ENCODE data around the gene POTEC.
"Not testable (repeated sequence)": the region's sequence is repeated elsewhere in the genome, so short reads cannot be mapped to it uniquely, and the experiment has no call there.

The POTEC gene

DNA sequence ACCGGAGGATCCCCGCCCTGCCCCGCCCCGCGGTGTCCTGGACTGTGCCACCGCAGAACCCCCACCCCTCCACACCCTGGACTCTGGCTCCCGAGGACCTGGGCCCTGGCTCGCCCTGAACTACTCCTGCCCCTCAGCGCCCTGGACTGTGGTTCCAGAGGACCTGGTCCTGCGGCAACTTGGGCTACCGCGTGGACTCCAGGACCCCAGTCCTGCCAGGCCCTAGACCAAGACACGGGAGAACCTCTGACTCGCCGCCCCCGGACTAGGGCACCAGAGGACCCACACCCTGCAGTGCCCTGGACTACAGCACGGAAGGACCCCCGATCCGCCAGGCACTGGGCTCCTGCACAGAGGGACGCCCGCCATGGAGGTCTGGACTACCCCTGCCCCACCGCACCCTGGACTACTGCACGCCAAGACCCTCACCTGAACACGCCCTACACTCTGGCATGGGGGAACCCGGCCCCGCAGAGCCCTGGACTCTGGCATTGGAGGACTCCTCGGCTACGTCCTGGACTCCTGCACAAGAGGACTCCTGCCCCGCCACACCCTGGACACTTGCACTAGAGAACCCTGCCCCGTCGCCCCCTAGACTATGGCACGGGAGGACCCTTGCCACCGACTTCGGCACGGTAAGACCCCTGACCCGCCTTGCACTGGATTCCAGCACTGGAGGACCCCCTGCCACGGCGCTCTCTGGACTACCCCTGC, 69.2 kb downstream of the POTEC start:
- ATAC-seq (replicated peaks; ENCODE audit: extremely low read depth, poor library complexity, severe bottlenecking); H3K4me3 Mint-ChIP-seq: not testable (repeated sequence)

DNA sequence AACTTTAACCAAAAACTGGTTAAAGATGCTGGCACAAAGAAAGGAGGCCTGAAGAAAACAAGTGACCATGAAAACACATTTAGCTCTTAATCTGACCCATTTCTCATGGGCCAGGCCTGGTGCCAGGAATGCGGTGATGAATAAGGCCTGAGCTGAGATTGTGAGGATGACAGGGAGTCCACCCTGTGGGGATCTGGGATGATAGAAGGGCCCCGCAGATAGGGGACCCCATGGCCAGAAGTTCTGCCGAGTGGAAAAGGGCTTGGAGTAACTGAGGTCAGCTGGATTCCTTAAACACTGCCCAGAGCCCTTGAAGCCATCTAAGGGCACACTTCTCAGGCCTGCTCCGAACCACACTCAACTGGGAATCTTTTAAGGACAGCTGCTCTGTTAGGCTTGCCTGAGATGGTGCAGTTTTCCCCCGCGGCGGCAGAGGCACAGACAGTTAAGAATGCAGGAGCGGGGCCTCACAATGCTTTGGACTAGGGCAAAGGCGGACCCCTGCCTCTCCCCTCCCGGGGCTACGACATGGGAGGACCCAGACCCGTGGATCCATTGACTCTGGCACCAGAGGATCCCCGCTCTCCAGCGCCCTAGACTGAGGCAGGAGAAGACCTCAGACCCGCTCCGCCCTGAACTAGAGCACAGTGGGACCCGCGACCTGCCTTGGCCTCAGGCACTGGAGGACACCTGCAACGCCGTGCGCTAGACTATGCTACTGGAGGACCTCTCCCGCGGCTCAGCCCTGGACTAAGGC, 70.0 kb downstream of the POTEC start:
- H3K4me1 Mint-ChIP-seq; H3K9me3 Mint-ChIP-seq; H3K27me3 Mint-ChIP-seq; DNase-seq (ENCODE audit: low spot score in 2 of 2); H3K4me3 Mint-ChIP-seq; ATAC-seq (replicated peaks; ENCODE audit: extremely low read depth, poor library complexity, severe bottlenecking); H3K27ac Mint-ChIP-seq (ENCODE audit: low read depth); H3K36me3 Mint-ChIP-seq (ENCODE audit: insufficient read depth): not testable (repeated sequence)

More for the DNA sequence above, 69.2 kb downstream of the POTEC start:
- H3K27me3 Mint-ChIP-seq; H3K36me3 Mint-ChIP-seq (ENCODE audit: insufficient read depth); DNase-seq (ENCODE audit: low spot score in 2 of 2); H3K27ac Mint-ChIP-seq (ENCODE audit: low read depth); H3K4me1 Mint-ChIP-seq; H3K9me3 Mint-ChIP-seq: not testable (repeated sequence)

DNA sequence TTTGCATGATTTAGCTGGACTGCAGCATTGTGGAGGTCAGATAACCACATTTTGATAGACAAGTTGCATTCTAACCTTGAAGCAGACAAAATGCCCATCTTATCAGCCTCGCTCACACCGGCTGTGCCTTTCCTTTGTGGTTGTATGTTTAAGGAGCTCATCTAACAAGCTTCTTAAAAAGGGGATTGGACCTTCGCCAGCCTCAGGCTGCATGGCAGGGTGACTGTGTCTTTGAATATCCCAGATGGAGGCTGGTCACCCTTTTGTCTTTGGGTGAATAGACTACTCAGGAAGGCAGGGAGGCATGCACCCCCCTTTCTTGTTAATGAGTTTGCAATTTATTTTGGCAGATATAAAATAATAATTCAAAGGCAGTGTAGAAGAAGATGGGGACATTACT, 72.1 kb downstream of the POTEC start:
- not testable (repeated sequence) for H3K9me3 Mint-ChIP-seq; H3K4me1 Mint-ChIP-seq; H3K4me3 Mint-ChIP-seq; H3K36me3 Mint-ChIP-seq (ENCODE audit: insufficient read depth); ATAC-seq (replicated peaks; ENCODE audit: extremely low read depth, poor library complexity, severe bottlenecking); H3K27ac Mint-ChIP-seq (ENCODE audit: low read depth); DNase-seq (ENCODE audit: low spot score in 2 of 2); H3K27me3 Mint-ChIP-seq

DNA sequence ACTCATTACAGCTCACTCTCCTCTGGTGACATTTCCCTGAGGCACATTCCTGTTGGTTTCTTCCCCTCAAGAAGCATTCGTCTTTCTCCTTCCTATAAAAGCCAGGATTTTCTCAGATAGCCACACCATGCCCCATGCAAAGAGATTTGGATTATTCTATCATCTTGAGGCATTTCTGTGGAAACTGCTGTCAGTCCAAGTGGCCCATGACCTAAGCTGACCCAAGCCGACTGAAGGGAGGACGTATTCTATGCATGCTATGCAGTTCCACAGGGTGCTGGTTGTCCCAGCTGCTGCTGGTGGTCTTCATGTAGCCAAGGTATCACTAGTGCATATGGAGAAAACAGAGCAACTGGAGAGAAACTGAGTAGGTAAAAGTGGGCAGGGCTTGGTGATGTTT, 73.0 kb downstream of the POTEC start:
- H3K9me3 Mint-ChIP-seq = not testable (repeated sequence)

DNA sequence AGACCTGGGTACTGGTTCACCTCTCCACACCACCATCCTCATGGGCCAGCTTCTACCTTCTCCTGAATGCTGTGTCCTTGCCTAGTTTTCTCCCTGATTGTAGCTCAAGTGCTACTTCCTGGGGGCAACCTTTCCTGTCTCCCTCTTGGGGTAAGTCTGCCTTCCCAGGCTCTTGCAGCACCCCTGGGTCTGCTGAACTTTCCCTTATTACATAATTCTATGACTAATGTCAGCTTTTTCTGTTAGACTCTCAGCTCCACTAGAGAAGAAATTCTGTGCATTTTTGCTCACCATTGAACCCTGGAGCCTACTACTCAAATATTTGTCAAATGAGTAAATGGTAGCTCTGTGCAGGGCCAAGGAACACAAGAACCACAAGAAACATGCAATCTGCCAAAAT, 73.4 kb downstream of the POTEC start:
- not testable (repeated sequence) for H3K27me3 Mint-ChIP-seq; H3K4me1 Mint-ChIP-seq; H3K9me3 Mint-ChIP-seq; H3K4me3 Mint-ChIP-seq; DNase-seq (ENCODE audit: low spot score in 2 of 2); ATAC-seq (replicated peaks; ENCODE audit: extremely low read depth, poor library complexity, severe bottlenecking); H3K27ac Mint-ChIP-seq (ENCODE audit: low read depth); H3K36me3 Mint-ChIP-seq (ENCODE audit: insufficient read depth)

More for the DNA sequence above, 73.0 kb downstream of the POTEC start:
- ATAC-seq (replicated peaks; ENCODE audit: extremely low read depth, poor library complexity, severe bottlenecking); H3K4me3 Mint-ChIP-seq; DNase-seq (ENCODE audit: low spot score in 2 of 2); H3K27ac Mint-ChIP-seq (ENCODE audit: low read depth); H3K36me3 Mint-ChIP-seq (ENCODE audit: insufficient read depth); H3K27me3 Mint-ChIP-seq; H3K4me1 Mint-ChIP-seq: not testable (repeated sequence)

DNA sequence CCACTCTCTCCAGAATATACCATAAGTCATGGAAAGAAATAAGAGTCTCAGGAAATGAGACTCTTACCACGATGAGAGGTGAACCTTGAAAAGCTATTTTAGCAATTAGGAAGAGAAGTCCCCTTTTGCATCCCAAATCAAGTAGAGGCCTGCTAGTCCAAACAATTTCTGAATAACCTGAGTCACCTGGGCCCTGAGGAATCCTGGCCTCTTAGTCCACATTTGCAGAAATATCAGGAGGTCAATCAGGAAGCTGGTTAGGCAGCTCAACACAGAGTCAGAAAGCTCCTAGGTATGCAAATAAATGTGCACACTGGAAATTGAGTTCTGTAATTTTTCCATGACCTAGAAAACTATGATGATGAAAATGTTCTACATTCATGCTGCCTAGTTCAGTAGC, 77.4 kb downstream of the POTEC start:
- H3K27ac Mint-ChIP-seq (ENCODE audit: low read depth); H3K4me3 Mint-ChIP-seq; H3K27me3 Mint-ChIP-seq; ATAC-seq (replicated peaks; ENCODE audit: extremely low read depth, poor library complexity, severe bottlenecking); H3K4me1 Mint-ChIP-seq; H3K36me3 Mint-ChIP-seq (ENCODE audit: insufficient read depth); H3K9me3 Mint-ChIP-seq; DNase-seq (ENCODE audit: low spot score in 2 of 2): not testable (repeated sequence)

Data from central memory CD8-positive, alpha-beta T cell (primary cell).